Renal cortex interstitium (tissue), 11 donors: ENCODE data around the gene UBXN11. TPM values are rescaled to one million over a fixed set of nuclear protein-coding genes. Genes with fewer than 3 reads are reported as not detected.
A peak's percentile ranks its signal among the peaks of the same experiment; 100 is the strongest.

Experiments used
- DNase-seq, 11 donors: peaks; one replicate each; pipeline ENCODE4 v3.0.0-alpha.2; 2013; ENCODE audit warnings: low read depth in 9 of 11, low spot score in 4 of 11; ENCODE audit errors: extremely low read depth in 1 of 11
- polyA plus RNA-seq, 3 donors: library from polyadenylated mRNA; unstranded; fragments of 120-200 nt; gene quantifications; one replicate each; pipeline ENCODE4 v1.2.1, GENCODE V29; 2013; ENCODE audit not compliant: insufficient read length in 3 of 3

The UBXN11 gene
- polyA plus RNA-seq, 3 donors: 34.0 to 55.3 (median 44.5) TPM

- DNase-seq: no peak
Measured at GRCh38 chr1:26291939-26292338, 14.5 kb downstream of the UBXN11 start.

- no peak for DNase-seq
Measured at GRCh38 chr1:26291433-26291832, 15.0 kb downstream of the UBXN11 start.

- DNase-seq: no peak
Measured at GRCh38 chr1:26290882-26291261, 15.6 kb downstream of the UBXN11 start.

GRCh38 chr1:26290122-26290881 lies 16.1 kb downstream of the UBXN11 start:
- no peak for DNase-seq

- DNase-seq: no peak
Measured at GRCh38 chr1:26289158-26290059, 17.0 kb downstream of the UBXN11 start.

GRCh38 chr1:26288311-26288941 lies 18.0 kb downstream of the UBXN11 start:
- no peak for DNase-seq

GRCh38 chr1:26287811-26288210 lies 18.6 kb downstream of the UBXN11 start:
- DNase-seq: no peak

GRCh38 chr1:26287033-26287711 lies 19.3 kb downstream of the UBXN11 start:
- no peak for DNase-seq

- no peak for DNase-seq
Measured at GRCh38 chr1:26286064-26286416, 20.4 kb downstream of the UBXN11 start.

- no peak for DNase-seq
Measured at GRCh38 chr1:26285366-26286063, 20.9 kb downstream of the UBXN11 start.

- DNase-seq: no peak
Measured at GRCh38 chr1:26284597-26285347, 21.7 kb downstream of the UBXN11 start.

- no peak for DNase-seq
Measured at GRCh38 chr1:26283871-26284596, 22.4 kb downstream of the UBXN11 start.

- no peak for DNase-seq
Measured at GRCh38 chr1:26283279-26283853, 23.1 kb downstream of the UBXN11 start.

GRCh38 chr1:26282401-26282918 lies 24.0 kb downstream of the UBXN11 start:
- DNase-seq: no peak

- DNase-seq: peak in 1 of 11 donors; percentile 43
Measured at GRCh38 chr1:26281971-26282370, 24.5 kb downstream of the UBXN11 start.

- no peak for DNase-seq
Measured at GRCh38 chr1:26281091-26281958, 25.1 kb downstream of the UBXN11 start.
